Keratinocyte (primary cell): ENCODE measurements around the gene TNFSF8.

ENCODE experiments used
- CTCF ChIP-seq, 3 experiments: IDR thresholded peaks in 1 of 3; conservative IDR thresholded peaks in 1 of 3; optimal IDR thresholded peaks in 1 of 3; 2 replicates in 2 of 3; 3 replicates in 1 of 3; pipeline versions ENCODE3 to v1.5.1; 2011; ENCODE audit warnings: low read length in 3 of 3, mild to moderate bottlenecking in 3 of 3, moderate library complexity in 2 of 3, control low read depth in 1 of 3, inconsistent platforms in 1 of 3; ENCODE audit not compliant: insufficient read depth in 2 of 3; ENCODE audit errors: extremely low read depth in 1 of 3
- EZH2 ChIP-seq: IDR thresholded peaks from one replicate; pipeline ENCODE4 v1.6.1; 2012; ENCODE audit warnings: inconsistent platforms, mild to moderate bottlenecking, low read length, moderate library complexity

DNA sequence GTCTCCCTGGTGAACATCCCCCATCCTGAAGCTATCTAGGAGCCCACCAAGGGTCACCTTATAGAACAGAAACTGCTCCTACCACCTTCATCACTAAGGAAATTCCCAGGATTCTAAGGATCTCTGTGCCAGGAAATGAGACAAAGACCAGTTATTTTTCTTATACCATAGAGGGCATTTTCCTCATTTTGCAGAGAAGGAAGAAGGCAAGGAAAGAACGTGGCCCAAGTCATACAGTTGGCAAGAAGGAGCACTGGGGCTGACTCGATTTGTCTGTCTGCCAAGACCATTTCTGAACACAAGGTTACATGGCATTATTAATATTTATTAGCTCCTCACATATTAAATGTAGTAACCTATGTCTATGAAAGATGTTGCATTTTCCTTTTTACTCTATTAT is 74.9 kb downstream of the TNFSF8 start:
- no peak for TF ChIP-seq CTCF (optimal IDR thresholded peaks at IDR 0.05 in 1 of 3, IDR thresholded peaks at IDR 0.05 in 1 of 3, conservative IDR thresholded peaks at IDR 0.05 in 1 of 3; ENCODE audit: extremely low read depth in 1 of 3, insufficient read depth in 2 of 3, low read length in 3 of 3)
- TF ChIP-seq EZH2, result no peak
